Mesenchymal stem cell (in vitro differentiated cells and primary cell): ENCODE measurements around the gene TOM1L2.

Experiments used
- DNase-seq: peaks from one replicate; pipeline ENCODE4 v3.0.0-alpha.2; 2013
- H2AFZ ChIP-seq: one replicate; pipeline ENCODE4 v1.6.1; 2013; ENCODE audit warnings: low read depth, mild to moderate bottlenecking, control low read depth, inconsistent platforms, low read length, moderate library complexity
- H2AK5ac ChIP-seq: 2 replicates; pipeline ENCODE4 v1.6.1; 2013; ENCODE audit warnings: low read length, moderate library complexity, mild to moderate bottlenecking, inconsistent platforms; ENCODE audit not compliant: severe bottlenecking
- H2BK120ac ChIP-seq: one replicate; pipeline ENCODE4 v1.6.1; 2013; ENCODE audit warnings: low read depth, mild to moderate bottlenecking, inconsistent platforms, low read length, moderate library complexity
- H2BK12ac ChIP-seq, 2 experiments: one replicate each; pipeline ENCODE4 v1.6.1; 2013; ENCODE audit warnings: inconsistent platforms in 2 of 2, low read length in 2 of 2, mild to moderate bottlenecking in 2 of 2, moderate library complexity in 2 of 2, control low read depth in 1 of 2
- H2BK15ac ChIP-seq: one replicate; pipeline ENCODE4 v1.6.1; 2013; ENCODE audit warnings: mild to moderate bottlenecking, low read depth, inconsistent platforms; ENCODE audit not compliant: poor library complexity, severe bottlenecking
- H2BK5ac ChIP-seq: 2 replicates; pipeline ENCODE4 v1.6.1; 2013; ENCODE audit warnings: low read depth, mild to moderate bottlenecking, low read length, control low read depth, inconsistent platforms; ENCODE audit not compliant: poor library complexity, severe bottlenecking
- H3K14ac ChIP-seq, 2 experiments: one replicate each; pipeline ENCODE4 v1.6.1; 2013; ENCODE audit warnings: inconsistent platforms in 2 of 2, low read length in 2 of 2, control low read depth in 1 of 2, mild to moderate bottlenecking in 1 of 2, moderate library complexity in 1 of 2
- H3K18ac ChIP-seq, 2 experiments: one replicate each; pipeline ENCODE4 v1.6.1; 2013; ENCODE audit warnings: inconsistent platforms in 2 of 2, low read length in 2 of 2, control low read depth in 1 of 2, low read depth in 1 of 2, mild to moderate bottlenecking in 1 of 2
- H3K23ac ChIP-seq, 2 experiments: one replicate each; pipeline ENCODE4 v1.6.1; 2013; ENCODE audit warnings: inconsistent platforms in 2 of 2, low read length in 2 of 2, mild to moderate bottlenecking in 2 of 2, moderate library complexity in 2 of 2, control low read depth in 1 of 2
- H3K27ac ChIP-seq: 2 replicates; pipeline ENCODE4 v1.5.1; 2013; ENCODE audit warnings: mild to moderate bottlenecking, moderate library complexity, low read length, control low read depth, inconsistent platforms; ENCODE audit not compliant: poor library complexity, severe bottlenecking
- H3K27me3 ChIP-seq, 2 experiments: 2 replicates each; pipeline versions ENCODE4 v1.6.1 to v1.7.0; 2013; ENCODE audit warnings: low read length in 2 of 2, mild to moderate bottlenecking in 2 of 2, moderate library complexity in 2 of 2, control low read depth in 1 of 2, inconsistent platforms in 1 of 2; ENCODE audit not compliant: control insufficient read depth in 1 of 2, insufficient read depth in 1 of 2
- H3K36me3 ChIP-seq, 2 experiments: 2 replicates each; pipeline versions ENCODE4 v1.6.1 to v1.7.0; 2013; ENCODE audit warnings: low read length in 2 of 2, control low read depth in 1 of 2, inconsistent platforms in 1 of 2, low read depth in 1 of 2, mild to moderate bottlenecking in 1 of 2; ENCODE audit not compliant: insufficient read depth in 2 of 2, control insufficient read depth in 1 of 2
- H3K4ac ChIP-seq, 2 experiments: one replicate each; pipeline ENCODE4 v1.6.1; 2013; ENCODE audit warnings: inconsistent platforms in 2 of 2, low read length in 2 of 2, mild to moderate bottlenecking in 2 of 2, moderate library complexity in 2 of 2, control low read depth in 1 of 2, low read depth in 1 of 2
- H3K4me1 ChIP-seq: 2 replicates; pipeline ENCODE4 v1.6.1; 2013; ENCODE audit warnings: low read depth, low read length, control low read depth; ENCODE audit not compliant: control insufficient read depth, insufficient read depth
- H3K4me2 ChIP-seq: 2 replicates; pipeline ENCODE4 v1.6.1; 2013; ENCODE audit warnings: low read length, mild to moderate bottlenecking, inconsistent platforms; ENCODE audit not compliant: poor library complexity, severe bottlenecking
- H3K4me3 ChIP-seq, 2 experiments: 2 replicates each; pipeline versions ENCODE4 v1.5.1 to v1.7.0; 2013; ENCODE audit warnings: low read length in 2 of 2, mild to moderate bottlenecking in 2 of 2, control low read depth in 1 of 2, low read depth in 1 of 2; ENCODE audit not compliant: insufficient read depth in 1 of 2
- H3K79me1 ChIP-seq: replicated peaks from 2 replicates; pipeline ENCODE4 v1.6.1; 2013; ENCODE audit warnings: mild to moderate bottlenecking, control low read depth, low read length, inconsistent platforms; ENCODE audit not compliant: poor library complexity, severe bottlenecking
- H3K9ac ChIP-seq: 2 replicates; pipeline ENCODE4 v1.7.0; 2013; ENCODE audit warnings: mild to moderate bottlenecking, low read length, moderate library complexity
- H3K9me3 ChIP-seq: 2 replicates; pipeline ENCODE4 v1.7.0; 2013; ENCODE audit warnings: mild to moderate bottlenecking, low read length; ENCODE audit not compliant: control insufficient read depth
- H4K8ac ChIP-seq: one replicate; pipeline ENCODE4 v1.6.1; 2013; ENCODE audit warnings: inconsistent platforms, mild to moderate bottlenecking, low read length, moderate library complexity
- H4K91ac ChIP-seq: one replicate; pipeline ENCODE4 v1.6.1; 2013; ENCODE audit warnings: mild to moderate bottlenecking, low read length, inconsistent platforms
- WGBS: methylation state at CpG from one replicate; pipeline ENCODE4 v1.1.7; 2013; ENCODE audit warnings: mixed read lengths; 5-methylcytosine and 5-hydroxymethylcytosine counted together

Gene TOM1L2

GRCh38 chr17:17911001-17911613 lies 61.1 kb downstream of the TOM1L2 start:
- no peak overlapping the region for H3K23ac ChIP-seq
- no peak overlapping the region for H2BK15ac ChIP-seq
- H3K36me3 ChIP-seq, result peaks cover 6 to 15% of the 10 kb centered on the region in 2 experiments
- H2AFZ ChIP-seq, result no peak overlapping the region
- H4K8ac ChIP-seq, result no peak overlapping the region
- H2BK120ac ChIP-seq, result no peak overlapping the region
- H3K27ac ChIP-seq, result no peak overlapping the region
- no peak overlapping the region for H4K91ac ChIP-seq
- H3K18ac ChIP-seq, result peak overlapping the region; percentile 16 to 29
- H2BK5ac ChIP-seq, result no peak overlapping the region
- H3K14ac ChIP-seq, result no peak overlapping the region
- no peaks in the 10 kb centered on the region for H3K9me3 ChIP-seq
- H3K4me3 ChIP-seq, result no peak overlapping the region
- H3K4me1 ChIP-seq, result peaks cover 11% of the 10 kb centered on the region
- H2BK12ac ChIP-seq, result no peak overlapping the region
- H2AK5ac ChIP-seq, result no peak overlapping the region
- H3K27me3 ChIP-seq, result no peaks in the 10 kb centered on the region
- H3K4ac ChIP-seq, result no peak overlapping the region
- no peak overlapping the region for H3K9ac ChIP-seq
- peaks cover 12% of the 10 kb centered on the region for H3K79me1 ChIP-seq
- WGBS, result 87% methylated on average over 10 of the region's 10 CpGs
- no peak overlapping the region for H3K4me2 ChIP-seq
- DNase-seq, result no peak

DNA sequence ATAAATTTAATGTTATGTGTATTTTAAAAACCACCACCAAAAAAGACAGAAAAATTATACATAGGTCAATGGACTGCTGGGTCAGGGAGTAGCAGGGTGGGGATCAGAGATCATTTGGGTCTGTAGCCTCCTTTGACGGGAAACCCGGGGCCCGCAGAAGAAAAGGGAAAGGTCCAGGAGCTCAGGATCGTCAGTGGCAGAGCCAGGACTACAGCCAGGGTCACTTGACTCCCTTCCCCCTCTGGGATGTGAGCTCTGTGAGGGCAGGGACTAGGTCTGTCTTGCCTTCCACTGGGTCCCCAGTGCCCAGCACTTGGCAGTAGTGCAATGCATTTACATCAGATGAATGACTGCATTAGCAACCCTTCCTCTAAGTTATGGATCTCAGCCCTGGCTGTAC lies 62.1 kb downstream of the TOM1L2 start:
- no peak overlapping the region for H2BK5ac ChIP-seq
- no peak overlapping the region for H3K9ac ChIP-seq
- peaks cover 8% of the 10 kb centered on the region for H3K79me1 ChIP-seq
- 85% methylated on average over 4 of the region's 4 CpGs for WGBS
- H2BK12ac ChIP-seq, result peak overlapping the region in 1 of 2 experiments; percentile 60
- no peaks in the 10 kb centered on the region for H3K9me3 ChIP-seq
- no peak overlapping the region for H2BK15ac ChIP-seq
- no peak overlapping the region for H3K23ac ChIP-seq
- DNase-seq, result no peak
- H3K27ac ChIP-seq, result no peak overlapping the region
- no peak overlapping the region for H3K4me3 ChIP-seq
- no peak overlapping the region for H3K4ac ChIP-seq
- no peak overlapping the region for H2AFZ ChIP-seq
- no peak overlapping the region for H2BK120ac ChIP-seq
- H3K27me3 ChIP-seq, result no peaks in the 10 kb centered on the region
- no peak overlapping the region for H2AK5ac ChIP-seq
- H3K18ac ChIP-seq, result no peak overlapping the region
- no peak overlapping the region for H3K14ac ChIP-seq
- no peak overlapping the region for H4K91ac ChIP-seq
- H3K4me1 ChIP-seq, result peaks cover 11% of the 10 kb centered on the region
- H3K4me2 ChIP-seq, result no peak overlapping the region
- H4K8ac ChIP-seq, result no peak overlapping the region
- peaks cover 11 to 25% of the 10 kb centered on the region in 2 experiments for H3K36me3 ChIP-seq

- H3K23ac ChIP-seq, result no peak overlapping the region
- H3K14ac ChIP-seq, result no peak overlapping the region
- H2BK15ac ChIP-seq, result no peak overlapping the region
- no peak overlapping the region for H2BK120ac ChIP-seq
- H2BK12ac ChIP-seq, result no peak overlapping the region
- no peak overlapping the region for H2AK5ac ChIP-seq
- no peak overlapping the region for H3K18ac ChIP-seq
- H2BK5ac ChIP-seq, result no peak overlapping the region
- no peak overlapping the region for H3K27ac ChIP-seq
- WGBS, result 96% methylated on average over 4 of the region's 5 CpGs
- H4K8ac ChIP-seq, result no peak overlapping the region
- no peaks in the 10 kb centered on the region for H3K9me3 ChIP-seq
- H4K91ac ChIP-seq, result no peak overlapping the region
- peaks cover 6% of the 10 kb centered on the region for H3K4me1 ChIP-seq
- no peaks in the 10 kb centered on the region for H3K27me3 ChIP-seq
- H3K9ac ChIP-seq, result no peak overlapping the region
- H3K79me1 ChIP-seq, result peaks cover 8% of the 10 kb centered on the region
- peaks cover 19 to 32% of the 10 kb centered on the region in 2 experiments for H3K36me3 ChIP-seq
- no peak for DNase-seq
- H2AFZ ChIP-seq, result no peak overlapping the region
- H3K4ac ChIP-seq, result no peak overlapping the region
- H3K4me2 ChIP-seq, result no peak overlapping the region
- H3K4me3 ChIP-seq, result no peak overlapping the region
Measured at GRCh38 chr17:17909078-17909477, 63.1 kb downstream of the TOM1L2 start.

DNA sequence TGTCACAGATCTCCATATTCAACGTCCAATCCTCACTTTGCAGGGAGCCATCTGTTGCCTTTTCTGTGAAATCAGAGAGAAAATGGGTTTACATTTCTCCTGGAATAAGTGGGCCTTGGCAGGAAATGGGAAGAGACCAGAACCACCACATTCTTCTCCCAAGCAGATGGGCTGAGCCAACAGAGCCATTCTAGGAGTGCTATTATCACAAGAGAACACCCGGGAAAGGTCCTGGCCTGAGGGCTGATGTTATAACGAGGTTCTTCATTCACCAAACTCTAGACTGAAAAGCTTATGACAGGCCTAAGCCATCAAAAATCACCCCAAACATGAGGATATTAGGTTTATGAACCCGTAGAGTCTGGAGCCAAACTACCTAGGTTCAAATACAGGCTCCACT lies 64.7 kb downstream of the TOM1L2 start:
- Histone ChIP-seq H2AFZ (no peak overlapping the region), H3K4me3 (no peak overlapping the region), H3K4ac (no peak overlapping the region), H3K23ac (no peak overlapping the region), H2BK120ac (no peak overlapping the region), H2AK5ac (no peak overlapping the region), H3K18ac (no peak overlapping the region), H3K9me3 (no peaks in the 10 kb centered on the region), H3K79me1 (peaks cover 11% of the 10 kb centered on the region), H4K91ac (no peak overlapping the region), H3K36me3 (peaks cover 19 to 39% of the 10 kb centered on the region in 2 experiments), H2BK5ac (no peak overlapping the region), H4K8ac (no peak overlapping the region), H3K27ac (no peak overlapping the region), H2BK15ac (no peak overlapping the region), H3K9ac (no peak overlapping the region), H3K14ac (no peak overlapping the region), H2BK12ac (no peak overlapping the region), H3K27me3 (no peaks in the 10 kb centered on the region), H3K4me1 (peaks cover 5% of the 10 kb centered on the region), H3K4me2 (no peak overlapping the region)
- WGBS, result 86% methylated on average over 3 of the region's 4 CpGs
- no peak for DNase-seq
